DOHH2 (cell line): ENCODE data around the gene HCN2.

ENCODE experiments used
- H3F3A ChIP-seq: fragments of 200-600 bp; sonication (generic), shearing (Covaris generic); 2 replicates; pipeline ENCODE4 v1.6.0; 2016; ENCODE audit warnings: antibody characterized with exemption, mild to moderate bottlenecking; ENCODE audit not compliant: control insufficient read depth, insufficient read depth
- H3K27ac ChIP-seq: fragments of 200-600 bp; sonication (generic); 2 replicates; pipeline ENCODE4 v1.5.1; 2014; ENCODE audit warnings: low read depth, mild to moderate bottlenecking, low read length, moderate library complexity
- H3K27me3 ChIP-seq: fragments of 200-600 bp; sonication (generic); 2 replicates; pipeline ENCODE4 v1.6.1; 2014; ENCODE audit warnings: mild to moderate bottlenecking, low read length, mixed read lengths; ENCODE audit not compliant: control insufficient read depth
- H3K36me3 ChIP-seq: fragments of 200-600 bp; sonication (generic); 2 replicates; pipeline ENCODE4 v1.6.1; 2014; ENCODE audit warnings: mild to moderate bottlenecking, low read length, moderate library complexity, mixed read lengths; ENCODE audit not compliant: control insufficient read depth
- H3K4me1 ChIP-seq: fragments of 200-600 bp; sonication (generic); 2 replicates; pipeline ENCODE4 v1.6.1; 2014; ENCODE audit warnings: mild to moderate bottlenecking, low read length, mixed read lengths; ENCODE audit not compliant: control insufficient read depth
- H3K4me2 ChIP-seq: fragments of 200-600 bp; sonication (generic); 2 replicates; pipeline ENCODE4 v1.6.0; 2014; ENCODE audit warnings: mild to moderate bottlenecking, low read length, moderate library complexity
- H3K4me3 ChIP-seq: fragments of 200-600 bp; sonication (generic); 2 replicates; pipeline ENCODE4 v1.5.1; 2014; ENCODE audit warnings: mild to moderate bottlenecking, low read length, mixed read lengths
- H3K79me2 ChIP-seq: fragments of 200-600 bp; sonication (generic); 2 replicates; pipeline ENCODE4 v1.6.1; 2014; ENCODE audit warnings: mild to moderate bottlenecking, low read length, mixed read lengths; ENCODE audit not compliant: control insufficient read depth
- H3K9me2 ChIP-seq: fragments of 200-600 bp; sonication (generic); replicated peaks from 2 replicates; pipeline ENCODE4 v1.6.1; 2014; ENCODE audit warnings: mild to moderate bottlenecking, low read length, mixed read lengths; ENCODE audit not compliant: control insufficient read depth
- H3K9me3 ChIP-seq: fragments of 200-600 bp; sonication (generic); 2 replicates; pipeline ENCODE4 v1.6.1; 2014; ENCODE audit warnings: antibody characterized with exemption, low read length, mixed read lengths; ENCODE audit not compliant: control insufficient read depth, insufficient read depth
- H4K20me1 ChIP-seq: fragments of 200-600 bp; sonication (generic); 2 replicates; pipeline ENCODE4 v1.6.0; 2014; ENCODE audit warnings: low read depth, mild to moderate bottlenecking, antibody characterized with exemption, low read length, moderate library complexity; ENCODE audit not compliant: control insufficient read depth, insufficient read depth
- CTCF ChIP-seq: fragments of 200-600 bp; sonication (generic); IDR thresholded peaks from one replicate; pipeline ENCODE4 v1.5.1; 2014; ENCODE audit warnings: antibody characterized with exemption, mild to moderate bottlenecking, low read depth, low read length; ENCODE audit not compliant: poor library complexity, severe bottlenecking
- EZH2phosphoT487 ChIP-seq: fragments of 200-600 bp; sonication (generic); IDR thresholded peaks from 2 replicates; pipeline ENCODE4 v1.6.1; 2017; ENCODE audit warnings: borderline replicate concordance, mild to moderate bottlenecking, antibody characterized with exemption, low read length, moderate library complexity, mixed read lengths

Gene HCN2

GRCh38 chr19:572140-572742 is 17.4 kb upstream of the HCN2 start, which contains the start of gene BSG:
Gene BSG, plus strand, starts transcription at chr19:572596. Its CDS starts 39 bp downstream, at chr19:572635.
- peaks cover 22% of the 10 kb centered on the region for H4K20me1 ChIP-seq
- TF ChIP-seq CTCF (no peak), EZH2phosphoT487 (no peak)
- H3K36me3 ChIP-seq = peaks cover 45% of the 10 kb centered on the region
- H3F3A ChIP-seq = peaks cover 15% of the 10 kb centered on the region
- peaks cover 57% of the 10 kb centered on the region for H3K79me2 ChIP-seq
- no peaks in the 10 kb centered on the region for H3K9me3 ChIP-seq
- H3K4me2 ChIP-seq = peak within 1 kb of the TSS; percentile 95
- no peaks in the 10 kb centered on the region for H3K27me3 ChIP-seq
- H3K27ac ChIP-seq = peak within 1 kb of the TSS; percentile 96
- peak within 1 kb of the TSS; percentile 95 for H3K4me3 ChIP-seq
- peaks cover 21% of the 10 kb centered on the region for H3K4me1 ChIP-seq
- no peaks in the 10 kb centered on the region for H3K9me2 ChIP-seq

- H3K4me1 ChIP-seq = peaks cover 21% of the 10 kb centered on the region
- no peaks in the 10 kb centered on the region for H3K9me2 ChIP-seq
- peaks cover 64% of the 10 kb centered on the region for H3K79me2 ChIP-seq
- H4K20me1 ChIP-seq = peaks cover 22% of the 10 kb centered on the region
- peak overlapping the region; percentile 95 for H3K4me3 ChIP-seq
- H3F3A ChIP-seq = peaks cover 15% of the 10 kb centered on the region
- no peaks in the 10 kb centered on the region for H3K9me3 ChIP-seq
- H3K36me3 ChIP-seq = peaks cover 49% of the 10 kb centered on the region
- peak overlapping the region; percentile 95 for H3K4me2 ChIP-seq
- H3K27me3 ChIP-seq = no peaks in the 10 kb centered on the region
- peak overlapping the region; percentile 44 for H3K27ac ChIP-seq
- TF ChIP-seq EZH2phosphoT487 = no peak
- no peak for TF ChIP-seq CTCF
These were observed 16.8 kb upstream of the HCN2 start for GRCh38 chr19:572743-573518.

- Histone ChIP-seq H4K20me1 (peaks cover 22% of the 10 kb centered on the region), H3K27ac (peak overlapping the region; percentile 44), H3K27me3 (no peaks in the 10 kb centered on the region), H3K4me2 (peak overlapping the region; percentile 95), H3K9me2 (no peaks in the 10 kb centered on the region), H3K36me3 (peaks cover 54% of the 10 kb centered on the region), H3K9me3 (no peaks in the 10 kb centered on the region), H3K4me1 (peaks cover 21% of the 10 kb centered on the region), H3K4me3 (peak overlapping the region; percentile 95), H3F3A (peaks cover 15% of the 10 kb centered on the region), H3K79me2 (peaks cover 69% of the 10 kb centered on the region)
- TF ChIP-seq CTCF = no peak
- TF ChIP-seq EZH2phosphoT487 = no peak
These were observed 16.2 kb upstream of the HCN2 start for GRCh38 chr19:573519-573825.
